NCI-H1048 (cell line): ENCODE measurements around the gene ZNF169.
"Not testable (repeated sequence)": the region's sequence is repeated elsewhere in the genome, so short reads cannot be mapped to it uniquely, and the experiment has no call there.

Experiments used
- DNase-seq: peaks from one replicate; lab custom pipeline; 2025; lab: John Stamatoyannopoulos, UW

Gene ZNF169

GRCh38 chr9:94259077-94259862 is at the start of gene ZNF169:
Gene ZNF169 (plus strand): TSS chr9:94259298. CDS start chr9:94278813, 19,515 bp downstream.
- peak; percentile 51 for DNase-seq

GRCh38 chr9:94210616-94211603 is 48.2 kb upstream of the ZNF169 start:
- no peak for DNase-seq

GRCh38 chr9:94212091-94212490 is 47.0 kb upstream of the ZNF169 start:
- no peak for DNase-seq

GRCh38 chr9:94212531-94212930 is 46.6 kb upstream of the ZNF169 start:
- DNase-seq = no peak

GRCh38 chr9:94213511-94214124 is 45.5 kb upstream of the ZNF169 start:
- DNase-seq = peak; percentile 10

- no peak for DNase-seq
These were observed 36.2 kb upstream of the ZNF169 start for GRCh38 chr9:94222870-94223269.

- not testable (repeated sequence) for DNase-seq
These were observed 33.7 kb upstream of the ZNF169 start for GRCh38 chr9:94225413-94225812.

- no peak for DNase-seq
These were observed 30.5 kb upstream of the ZNF169 start for GRCh38 chr9:94228616-94229015.

GRCh38 chr9:94232428-94232827 is 26.7 kb upstream of the ZNF169 start:
- DNase-seq = no peak

- DNase-seq = not testable (repeated sequence)
These were observed 18.0 kb upstream of the ZNF169 start for GRCh38 chr9:94241098-94241497.

GRCh38 chr9:94245651-94246050 is 13.4 kb upstream of the ZNF169 start:
- DNase-seq = no peak

- no peak for DNase-seq
These were observed 8.6 kb upstream of the ZNF169 start for GRCh38 chr9:94250456-94250855.

- DNase-seq = no peak
These were observed 3.1 kb upstream of the ZNF169 start for GRCh38 chr9:94256007-94256406.

GRCh38 chr9:94265626-94266402 is 6.7 kb downstream of the ZNF169 start:
- DNase-seq = not testable (repeated sequence)

GRCh38 chr9:94269264-94269663 is 10.2 kb downstream of the ZNF169 start:
- DNase-seq = no peak

- DNase-seq = no peak
These were observed 10.9 kb downstream of the ZNF169 start for GRCh38 chr9:94270009-94270408.

GRCh38 chr9:94277029-94277428 is 17.9 kb downstream of the ZNF169 start:
- not testable (repeated sequence) for DNase-seq

GRCh38 chr9:94277885-94278536 is 18.9 kb downstream of the ZNF169 start:
- DNase-seq = no peak

GRCh38 chr9:94280409-94280989 is 21.4 kb downstream of the ZNF169 start:
- no peak for DNase-seq

GRCh38 chr9:94281101-94281500 is 22.0 kb downstream of the ZNF169 start:
- DNase-seq = no peak

GRCh38 chr9:94286116-94286515 is 27.0 kb downstream of the ZNF169 start:
- DNase-seq = no peak
